Esophagus muscularis mucosa (tissue), 4 donors: ENCODE data around the gene ZC3H15. TPM values are rescaled to one million over a fixed set of nuclear protein-coding genes. Genes with fewer than 3 reads are reported as not detected.
A peak's percentile ranks its signal among the peaks of the same experiment; 100 is the strongest.
"Not testable (repeated sequence)": the region's sequence is repeated elsewhere in the genome, so short reads cannot be mapped to it uniquely, and the experiment has no call there.

Experiments used
- DNase-seq: peaks from one replicate; pipeline ENCODE4 v3.0.0-alpha.2; 2017; ENCODE audit errors: extremely low spot score
- H3K27ac ChIP-seq, 4 donors: fragments of 200-600 bp; sonication (generic); replicated peaks in 1 of 4; 1 replicate in 3 of 4; 2 replicates in 1 of 4; pipeline ENCODE4 v1.5.1; 2016 to 2019; ENCODE audit warnings: mild to moderate bottlenecking in 1 of 4
- H3K27me3 ChIP-seq, 4 donors: fragments of 200-600 bp; sonication (generic); one replicate each; pipeline versions ENCODE4 v1.5.1 to v1.6.0; 2016 to 2019
- H3K36me3 ChIP-seq, 4 donors: fragments of 200-600 bp; sonication (generic); one replicate each; pipeline ENCODE4 v1.5.1; 2016 to 2019
- H3K4me1 ChIP-seq, 4 donors: fragments of 200-600 bp; sonication (generic); one replicate each; pipeline ENCODE4 v1.5.1; 2016 to 2019
- H3K4me3 ChIP-seq, 4 donors: fragments of 200-600 bp; sonication (generic); 1 replicate in 2 of 4; 2 replicates in 2 of 4; pipeline ENCODE4 v1.5.1; 2016 to 2019; ENCODE audit warnings: mild to moderate bottlenecking in 4 of 4, moderate library complexity in 1 of 4
- H3K9me3 ChIP-seq, 4 donors: fragments of 200-600 bp; sonication (generic); 1 replicate in 3 of 4; 2 replicates in 1 of 4; pipeline ENCODE4 v1.5.1; 2016 to 2019
- EP300 ChIP-seq: sonication (generic); formaldehyde crosslinking; IDR thresholded peaks from one replicate; pipeline ENCODE4 v1.6.1; 2017; ENCODE audit warnings: antibody characterized with exemption
- POLR2A ChIP-seq: fragments of 450-650 bp; IDR thresholded peaks from one replicate; pipeline ENCODE4 v1.6.1; 2017; ENCODE audit warnings: antibody characterized with exemption, moderate library complexity, mild to moderate bottlenecking, low read depth
- POLR2AphosphoS5 ChIP-seq, 2 donors: sonication (generic); formaldehyde crosslinking; IDR thresholded peaks; one replicate each; pipeline ENCODE4 v1.6.1; 2017; ENCODE audit warnings: antibody characterized with exemption in 2 of 2
- WGBS: methylation state at CpG from one replicate; pipeline ENCODE4 v1.1.5; 2018; 5-methylcytosine and 5-hydroxymethylcytosine counted together
- intact Hi-C: fragments of 100-400 bp; cut with DNase I; formaldehyde crosslinking; loops from one replicate; pipeline ENCODE4 v1.15.1; 2023
- total RNA-seq, 4 donors: library from RNA; depleted of rRNA; stranded (reverse); fragments of >200 nt; gene quantifications; one replicate each; pipeline versions ENCODE4 v1.1.0 to v1.2.1, GENCODE V29; 2016
- TF ChIP-seq, protein P1 (sequence below), 3 experiments: fragments of 200-600 bp in 2 of 3; fragments of 450-650 bp in 1 of 3; sonication (generic) in 2 of 3; IDR thresholded peaks; one replicate each; pipeline ENCODE4 v1.5.1; 2017 to 2019; ENCODE audit warnings: antibody characterized with exemption in 3 of 3, mild to moderate bottlenecking in 2 of 3, moderate library complexity in 1 of 3

Gene ZC3H15
- total RNA-seq = 10 to 100 TPM; 57.3 to 70.2 (median 59.1) TPM

GRCh38 chr2:186485871-186486650 is at the start of gene ZC3H15:
ZC3H15 (plus strand) TSS chr2:186486260; CDS start chr2:186486383, 123 bp downstream.
- peaks cover 34 to 63% (median 55%) of the 10 kb centered on the region in 4 donors for H3K4me1 ChIP-seq
- WGBS = under 1% methylated on average over 33 of the region's 63 CpGs
- H3K9me3 ChIP-seq = no peaks in the 10 kb centered on the region

GRCh38 chr2:186437719-186438118 is 48.3 kb upstream of the ZC3H15 start:
- H3K4me3 ChIP-seq = no peak overlapping the region
- H3K4me1 ChIP-seq = no peaks in the 10 kb centered on the region
- no peaks in the 10 kb centered on the region for H3K27me3 ChIP-seq
- no peak overlapping the region for H3K27ac ChIP-seq
- no peaks in the 10 kb centered on the region for H3K9me3 ChIP-seq
- WGBS = 95% methylated on average over 6 of the region's 6 CpGs
- intact Hi-C loops = no loop called here
- no peak for DNase-seq
- peaks cover 0 to 3% (median 0%) of the 10 kb centered on the region in 4 donors for H3K36me3 ChIP-seq
- TF ChIP-seq EP300 = no peak
- TF ChIP-seq, protein P1, sequence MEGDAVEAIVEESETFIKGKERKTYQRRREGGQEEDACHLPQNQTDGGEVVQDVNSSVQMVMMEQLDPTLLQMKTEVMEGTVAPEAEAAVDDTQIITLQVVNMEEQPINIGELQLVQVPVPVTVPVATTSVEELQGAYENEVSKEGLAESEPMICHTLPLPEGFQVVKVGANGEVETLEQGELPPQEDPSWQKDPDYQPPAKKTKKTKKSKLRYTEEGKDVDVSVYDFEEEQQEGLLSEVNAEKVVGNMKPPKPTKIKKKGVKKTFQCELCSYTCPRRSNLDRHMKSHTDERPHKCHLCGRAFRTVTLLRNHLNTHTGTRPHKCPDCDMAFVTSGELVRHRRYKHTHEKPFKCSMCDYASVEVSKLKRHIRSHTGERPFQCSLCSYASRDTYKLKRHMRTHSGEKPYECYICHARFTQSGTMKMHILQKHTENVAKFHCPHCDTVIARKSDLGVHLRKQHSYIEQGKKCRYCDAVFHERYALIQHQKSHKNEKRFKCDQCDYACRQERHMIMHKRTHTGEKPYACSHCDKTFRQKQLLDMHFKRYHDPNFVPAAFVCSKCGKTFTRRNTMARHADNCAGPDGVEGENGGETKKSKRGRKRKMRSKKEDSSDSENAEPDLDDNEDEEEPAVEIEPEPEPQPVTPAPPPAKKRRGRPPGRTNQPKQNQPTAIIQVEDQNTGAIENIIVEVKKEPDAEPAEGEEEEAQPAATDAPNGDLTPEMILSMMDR (IDR thresholded peaks at IDR 0.05) = no peak
- TF ChIP-seq POLR2A = no peak
- no peak for TF ChIP-seq POLR2AphosphoS5 (IDR thresholded peaks at IDR 0.05)

More at GRCh38 chr2:186485871-186486650, at the start of gene ZC3H15:
- intact Hi-C loops = no loop called here
- TF ChIP-seq EP300 (no peak), POLR2AphosphoS5 (IDR thresholded peaks at IDR 0.05) (peak; percentile 96 to 98), POLR2A (peak; percentile 82)
- TF ChIP-seq, protein P1 (IDR thresholded peaks at IDR 0.05) = no peak
- no peaks in the 10 kb centered on the region for H3K27me3 ChIP-seq
- peak; percentile 97 for DNase-seq
- peak within 1 kb of the TSS; percentile 82 to 95 (median 90) for H3K4me3 ChIP-seq
- peak within 1 kb of the TSS; percentile 88 to 95 (median 93) for H3K27ac ChIP-seq
- H3K36me3 ChIP-seq = no peaks in the 10 kb centered on the region

DNA sequence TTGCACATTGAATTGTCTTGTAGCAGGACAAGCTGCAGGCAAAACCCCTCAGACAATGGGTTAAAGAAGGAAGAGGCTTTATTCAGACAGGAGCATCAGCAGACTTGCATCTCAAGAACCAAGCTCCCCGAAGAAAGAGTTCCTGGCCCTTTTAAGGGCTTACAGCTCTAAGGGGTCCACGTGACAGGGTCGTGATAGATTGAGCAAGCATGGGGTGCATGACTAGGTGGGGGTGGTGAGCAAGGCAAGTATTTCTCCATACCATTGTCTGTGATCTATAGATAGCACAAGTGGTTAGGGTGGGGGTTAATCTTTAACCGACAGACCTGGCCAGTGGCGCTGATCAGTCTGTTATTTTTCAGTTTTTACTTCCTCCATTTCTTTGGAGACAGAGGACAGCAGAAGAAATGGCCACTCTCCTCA is 46.4 kb upstream of the ZC3H15 start:
- H3K4me1 ChIP-seq, H3K4me3 ChIP-seq, H3K27ac ChIP-seq, H3K27me3 ChIP-seq, DNase-seq, intact Hi-C loops, H3K36me3 ChIP-seq, H3K9me3 ChIP-seq: not testable (repeated sequence)
- WGBS = 95% methylated on average over 5 of the region's 5 CpGs

- intact Hi-C loops = no loop called here
- no peaks in the 10 kb centered on the region for H3K9me3 ChIP-seq
- no peaks in the 10 kb centered on the region for H3K36me3 ChIP-seq
- H3K4me1 ChIP-seq = no peaks in the 10 kb centered on the region
- no peaks in the 10 kb centered on the region for H3K27me3 ChIP-seq
- no peak overlapping the region for H3K4me3 ChIP-seq
- no peak for TF ChIP-seq EP300
- TF ChIP-seq POLR2AphosphoS5 (IDR thresholded peaks at IDR 0.05) = no peak
- TF ChIP-seq, protein P1 (IDR thresholded peaks at IDR 0.05) = no peak
- no peak for TF ChIP-seq POLR2A
- no peak for DNase-seq
- 84% methylated on average over 3 of the region's 3 CpGs for WGBS
- H3K27ac ChIP-seq = no peak overlapping the region
Observed at GRCh38 chr2:186440506-186440905, 45.6 kb upstream of the ZC3H15 start.

DNA sequence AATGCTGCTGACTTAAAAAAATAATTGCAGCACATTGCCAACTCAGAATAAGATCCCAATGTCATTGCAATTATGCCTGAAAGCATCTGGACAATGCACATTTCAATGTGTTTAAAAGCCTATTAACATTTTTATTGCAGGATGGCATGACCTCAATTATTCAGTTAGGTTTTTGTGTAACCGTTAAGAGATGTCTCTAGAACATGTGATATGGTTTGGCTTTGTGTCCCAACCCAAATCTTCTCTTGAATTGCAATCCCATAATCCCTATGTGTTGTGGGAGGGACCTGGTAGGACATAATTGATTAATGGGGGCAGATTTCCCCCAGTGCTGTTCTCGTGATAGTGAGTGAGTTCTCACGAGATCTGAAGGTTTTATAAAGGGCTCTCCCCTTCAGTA is 43.2 kb upstream of the ZC3H15 start:
- Histone ChIP-seq H3K4me1 (no peaks in the 10 kb centered on the region), H3K9me3 (no peaks in the 10 kb centered on the region), H3K27ac (no peak overlapping the region), H3K27me3 (no peaks in the 10 kb centered on the region), H3K4me3 (no peak overlapping the region), H3K36me3 (no peaks in the 10 kb centered on the region)
- WGBS = 89% methylated on average over 3 of the region's 3 CpGs
- DNase-seq = no peak
- intact Hi-C loops = no loop called here
- TF ChIP-seq, protein P1 (IDR thresholded peaks at IDR 0.05) = no peak
- no peak for TF ChIP-seq POLR2AphosphoS5 (IDR thresholded peaks at IDR 0.05)
- no peak for TF ChIP-seq EP300
- TF ChIP-seq POLR2A = no peak
